ENCODE data around the gene ULK4. TPM values are rescaled to one million over a fixed set of nuclear protein-coding genes. Genes with fewer than 3 reads are reported as not detected.

The ULK4 gene
- total RNA-seq, 1 donor from 2014 or later: 18.6 TPM

DNA sequence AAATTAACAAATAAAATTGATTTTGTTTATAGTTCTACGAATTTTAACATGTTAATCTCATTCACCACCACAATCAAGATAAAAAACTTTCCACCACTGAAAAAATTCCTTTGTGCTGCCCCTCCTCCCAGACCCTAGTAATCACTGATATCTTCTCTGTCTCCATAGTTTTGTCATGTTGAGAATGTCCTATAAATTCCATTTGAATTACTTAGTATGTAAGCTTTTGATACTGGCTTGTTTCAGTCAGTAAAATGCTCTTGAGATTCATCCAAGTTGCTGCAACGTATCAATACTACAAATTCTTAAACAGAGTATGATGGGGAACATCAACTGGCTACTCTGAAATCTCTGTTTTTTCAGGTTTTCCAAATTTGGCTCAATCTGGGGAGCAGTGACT is 633.0 kb downstream of the ULK4 start:
- no peak for ATAC-seq (ENCODE audit: low read depth)
- ChIA-PET POLR2A (no interaction called here), CTCF (no interaction called here)
- intact Hi-C loops (cut with micrococcal nuclease): no loop called here
- Mint-ChIP-seq H3K27me3 (no peaks in the 10 kb centered on the region), H3K36me3 (ENCODE audit: low read depth) (no peaks in the 10 kb centered on the region), H3K4me1 (no peaks in the 10 kb centered on the region), H3K9me3 (no peaks in the 10 kb centered on the region), H3K27ac (no peak overlapping the region), H3K4me3 (no peak overlapping the region)
- TF ChIP-seq, protein P1, sequence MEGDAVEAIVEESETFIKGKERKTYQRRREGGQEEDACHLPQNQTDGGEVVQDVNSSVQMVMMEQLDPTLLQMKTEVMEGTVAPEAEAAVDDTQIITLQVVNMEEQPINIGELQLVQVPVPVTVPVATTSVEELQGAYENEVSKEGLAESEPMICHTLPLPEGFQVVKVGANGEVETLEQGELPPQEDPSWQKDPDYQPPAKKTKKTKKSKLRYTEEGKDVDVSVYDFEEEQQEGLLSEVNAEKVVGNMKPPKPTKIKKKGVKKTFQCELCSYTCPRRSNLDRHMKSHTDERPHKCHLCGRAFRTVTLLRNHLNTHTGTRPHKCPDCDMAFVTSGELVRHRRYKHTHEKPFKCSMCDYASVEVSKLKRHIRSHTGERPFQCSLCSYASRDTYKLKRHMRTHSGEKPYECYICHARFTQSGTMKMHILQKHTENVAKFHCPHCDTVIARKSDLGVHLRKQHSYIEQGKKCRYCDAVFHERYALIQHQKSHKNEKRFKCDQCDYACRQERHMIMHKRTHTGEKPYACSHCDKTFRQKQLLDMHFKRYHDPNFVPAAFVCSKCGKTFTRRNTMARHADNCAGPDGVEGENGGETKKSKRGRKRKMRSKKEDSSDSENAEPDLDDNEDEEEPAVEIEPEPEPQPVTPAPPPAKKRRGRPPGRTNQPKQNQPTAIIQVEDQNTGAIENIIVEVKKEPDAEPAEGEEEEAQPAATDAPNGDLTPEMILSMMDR (IDR thresholded peaks at IDR 0.05): no peak
- DNase-seq: no peak

DNA sequence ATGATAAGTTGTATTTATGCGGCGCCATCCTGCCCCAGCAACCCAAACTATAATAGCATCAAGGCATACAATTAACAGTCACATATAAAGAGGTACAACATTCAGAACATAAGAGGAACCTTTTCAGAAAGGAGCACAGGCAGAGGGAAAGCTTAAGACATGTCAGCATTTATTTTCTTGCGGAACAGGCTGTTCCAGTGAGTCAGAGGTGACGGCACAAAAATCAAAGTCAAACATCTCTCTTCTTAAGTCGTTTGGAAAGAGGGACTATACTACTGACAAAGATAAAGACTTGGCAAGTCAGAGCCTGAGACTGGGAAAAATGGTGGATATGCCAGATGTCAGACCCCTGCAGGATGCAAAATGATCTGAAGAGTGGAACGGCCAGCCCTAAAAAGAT is 634.2 kb downstream of the ULK4 start:
- ChIA-PET POLR2A (no interaction called here), CTCF (no interaction called here)
- no peak for ATAC-seq (ENCODE audit: low read depth)
- TF ChIP-seq, protein P1 (IDR thresholded peaks at IDR 0.05): no peak
- no peak overlapping the region for H3K27ac Mint-ChIP-seq
- no peaks in the 10 kb centered on the region for H3K9me3 Mint-ChIP-seq
- intact Hi-C loops (cut with micrococcal nuclease): no loop called here
- H3K36me3 Mint-ChIP-seq (ENCODE audit: low read depth): no peaks in the 10 kb centered on the region
- H3K4me1 Mint-ChIP-seq: no peaks in the 10 kb centered on the region
- DNase-seq: no peak
- H3K27me3 Mint-ChIP-seq: no peaks in the 10 kb centered on the region
- no peak overlapping the region for H3K4me3 Mint-ChIP-seq

DNA sequence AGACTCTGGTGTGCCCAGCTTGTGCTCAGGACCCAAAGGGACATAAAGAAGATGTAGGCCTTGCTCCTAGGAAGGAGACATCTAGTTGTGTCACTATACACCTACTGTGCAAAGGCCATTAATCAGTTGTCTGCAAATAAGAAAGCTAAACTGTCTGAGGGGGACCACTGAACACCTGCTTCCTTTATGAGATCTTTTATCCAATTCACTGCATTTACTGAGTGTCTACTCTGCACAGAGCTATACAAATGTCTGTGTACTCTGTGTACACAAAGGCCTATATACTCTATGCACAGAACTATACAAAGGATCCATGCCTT is 637.8 kb downstream of the ULK4 start:
- CTCF ChIA-PET: no interaction called here
- DNase-seq: no peak

DNA sequence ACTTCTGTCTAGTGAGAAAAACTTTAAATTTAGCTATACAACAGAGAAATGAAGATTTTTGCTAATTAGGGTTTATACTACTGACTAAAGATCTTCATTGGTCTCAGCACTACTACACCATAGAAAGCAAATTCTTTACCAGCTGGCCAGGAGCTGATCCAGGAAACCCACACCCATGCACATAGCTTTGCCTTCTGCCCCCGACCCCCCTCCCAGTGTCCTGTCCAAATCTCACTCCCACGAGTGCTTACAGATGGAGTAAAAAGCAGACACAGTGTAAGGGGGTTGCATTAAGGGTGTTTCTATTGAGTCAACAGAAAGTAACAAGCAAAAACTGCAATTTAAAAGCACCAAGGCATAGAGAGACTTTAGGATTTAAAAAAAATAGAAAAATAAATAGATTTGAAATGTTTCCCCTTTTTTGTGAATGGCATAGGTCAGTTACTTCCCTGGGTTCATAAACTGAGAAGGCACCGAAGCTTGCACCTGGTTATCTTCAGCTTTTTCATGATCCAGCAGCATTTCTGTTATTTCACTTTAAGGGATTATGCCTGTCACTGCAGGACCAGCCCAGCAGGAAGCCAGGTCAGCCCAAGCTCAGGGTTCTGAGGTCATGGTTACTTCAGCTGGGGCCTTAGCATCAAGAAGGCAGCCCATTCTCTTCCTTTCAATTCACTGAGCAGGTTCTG is 638.3 kb downstream of the ULK4 start:
- ChIA-PET CTCF (no interaction called here), POLR2A (no interaction called here)
- Mint-ChIP-seq H3K36me3 (ENCODE audit: low read depth) (no peaks in the 10 kb centered on the region), H3K4me3 (no peak overlapping the region), H3K9me3 (no peaks in the 10 kb centered on the region), H3K4me1 (no peaks in the 10 kb centered on the region), H3K27ac (no peak overlapping the region), H3K27me3 (no peaks in the 10 kb centered on the region)
- TF ChIP-seq, protein P1 (IDR thresholded peaks at IDR 0.05): no peak
- DNase-seq (no peak), ATAC-seq (ENCODE audit: low read depth) (no peak)
- intact Hi-C loops (cut with micrococcal nuclease): no loop called here

More for the DNA sequence above, 637.8 kb downstream of the ULK4 start:
- intact Hi-C loops (cut with micrococcal nuclease): no loop called here
- H3K27me3 Mint-ChIP-seq: no peaks in the 10 kb centered on the region
- no peaks in the 10 kb centered on the region for H3K4me1 Mint-ChIP-seq
- no peak for ATAC-seq (ENCODE audit: low read depth)
- TF ChIP-seq, protein P1 (IDR thresholded peaks at IDR 0.05): no peak
- no peak overlapping the region for H3K4me3 Mint-ChIP-seq
- no peaks in the 10 kb centered on the region for H3K9me3 Mint-ChIP-seq
- no peak overlapping the region for H3K27ac Mint-ChIP-seq
- no peaks in the 10 kb centered on the region for H3K36me3 Mint-ChIP-seq (ENCODE audit: low read depth)
- POLR2A ChIA-PET: no interaction called here

DNA sequence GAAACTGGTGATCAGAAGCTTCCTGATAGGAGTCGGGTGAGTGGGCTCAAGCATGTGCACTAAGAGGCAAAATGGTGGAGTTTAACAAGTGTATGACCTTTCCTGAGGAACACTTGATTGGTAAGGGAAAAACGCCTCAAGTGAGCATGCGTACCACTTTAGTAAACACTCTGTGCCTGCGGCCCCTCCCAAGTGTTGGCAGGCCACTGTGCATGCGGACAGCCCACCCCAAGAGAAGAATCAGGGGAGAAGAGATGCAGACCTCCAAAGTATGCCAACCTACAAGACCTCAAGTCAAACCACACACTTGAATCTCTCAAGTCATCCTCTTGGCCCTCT is 640.3 kb downstream of the ULK4 start:
- Mint-ChIP-seq H3K27me3 (no peaks in the 10 kb centered on the region), H3K4me1 (no peaks in the 10 kb centered on the region), H3K36me3 (ENCODE audit: low read depth) (no peaks in the 10 kb centered on the region), H3K4me3 (no peak overlapping the region), H3K9me3 (no peaks in the 10 kb centered on the region), H3K27ac (no peak overlapping the region)
- POLR2A ChIA-PET: no interaction called here
- ATAC-seq (ENCODE audit: low read depth): no peak
- TF ChIP-seq, protein P1 (IDR thresholded peaks at IDR 0.05): no peak
- CTCF ChIA-PET: no interaction called here
- intact Hi-C loops (cut with micrococcal nuclease): no loop called here
- DNase-seq: no peak
